22Rv1 (cell line): ENCODE data around the gene EHBP1.

ENCODE experiments used
- CTCF ChIP-seq: fragments of 450-650 bp; IDR thresholded peaks from 2 replicates; pipeline ENCODE4 v1.5.1; 2017; ENCODE audit warnings: mild to moderate bottlenecking
- ZFX ChIP-seq: fragments of 450-650 bp; IDR thresholded peaks from 2 replicates; pipeline ENCODE4 v1.6.1; 2017; ENCODE audit warnings: antibody characterized with exemption, borderline replicate concordance

- TF ChIP-seq CTCF (no peak), ZFX (no peak)
These were observed 386.9 kb downstream of the EHBP1 start for GRCh38 chr2:63092401-63092800.
